Body of pancreas (tissue), 4 donors: ENCODE data around the gene RBBP7. TPM values are rescaled to one million over a fixed set of nuclear protein-coding genes. Genes with fewer than 3 reads are reported as not detected.

Source experiments
- ATAC-seq: fragments of 150-250 bp; one replicate; pipeline ENCODE4 v1.9.1; 2016
- DNase-seq, 4 donors: peaks; one replicate each; pipeline ENCODE4 v3.0.0-alpha.2; 2019
- H3K27ac ChIP-seq, 4 donors: fragments of 200-600 bp; sonication (generic); 1 replicate in 3 of 4; 2 replicates in 1 of 4; pipeline versions ENCODE4 v1.5.1 to v1.6.1; 2016 to 2019; ENCODE audit warnings: mild to moderate bottlenecking in 1 of 4, mixed read lengths in 1 of 4, moderate library complexity in 1 of 4
- H3K27me3 ChIP-seq, 2 donors: fragments of 200-600 bp; sonication (generic); one replicate each; pipeline ENCODE4 v1.6.0; 2016; ENCODE audit warnings: mild to moderate bottlenecking in 1 of 2
- H3K36me3 ChIP-seq, 2 donors: fragments of 200-600 bp; sonication (generic); replicated peaks in 1 of 2; 2 replicates each; pipeline ENCODE4 v1.5.1; 2016; ENCODE audit warnings: low read depth in 2 of 2; ENCODE audit not compliant: insufficient read depth in 1 of 2
- H3K4me1 ChIP-seq: fragments of 200-600 bp; sonication (generic); one replicate; pipeline ENCODE4 v1.6.0; 2016
- H3K4me3 ChIP-seq, 2 donors: fragments of 200-600 bp; sonication (generic); 1 replicate in 1 of 2; 2 replicates in 1 of 2; pipeline ENCODE4 v1.5.1; 2016 to 2019
- H3K9me3 ChIP-seq, 3 donors: fragments of 200-600 bp; sonication (generic); 1 replicate in 2 of 3; 2 replicates in 1 of 3; pipeline ENCODE4 v1.5.1; 2016
- POLR2A ChIP-seq, 3 donors: fragments of 450-650 bp; IDR thresholded peaks; one replicate each; pipeline ENCODE4 v1.6.1; 2016; ENCODE audit warnings: antibody characterized with exemption in 3 of 3, mild to moderate bottlenecking in 2 of 3
- WGBS, 2 donors: methylation state at CpG; one replicate each; pipeline ENCODE4 v1.1.5; 2017; 5-methylcytosine and 5-hydroxymethylcytosine counted together
- intact Hi-C: fragments of 100-400 bp; cut with DNase I; formaldehyde crosslinking; loops from one replicate; pipeline ENCODE4 v1.15.1; 2023
- total RNA-seq, 2 donors: library from RNA; depleted of rRNA; stranded (reverse); fragments of >200 nt; gene quantifications; one replicate each; pipeline ENCODE4 v1.1.0, GENCODE V29; 2016
- TF ChIP-seq, protein P1 (sequence below), 7 experiments: fragments of 450-650 bp in 4 of 7; fragments of 200-600 bp in 3 of 7; sonication (generic) in 3 of 7; IDR thresholded peaks; one replicate each; pipeline ENCODE4 v1.5.1; 2016 to 2019; ENCODE audit warnings: antibody characterized with exemption in 7 of 7

RBBP7 gene
- total RNA-seq, 2 donors from 2014 or later, result 39.4 to 53.7 TPM

DNA sequence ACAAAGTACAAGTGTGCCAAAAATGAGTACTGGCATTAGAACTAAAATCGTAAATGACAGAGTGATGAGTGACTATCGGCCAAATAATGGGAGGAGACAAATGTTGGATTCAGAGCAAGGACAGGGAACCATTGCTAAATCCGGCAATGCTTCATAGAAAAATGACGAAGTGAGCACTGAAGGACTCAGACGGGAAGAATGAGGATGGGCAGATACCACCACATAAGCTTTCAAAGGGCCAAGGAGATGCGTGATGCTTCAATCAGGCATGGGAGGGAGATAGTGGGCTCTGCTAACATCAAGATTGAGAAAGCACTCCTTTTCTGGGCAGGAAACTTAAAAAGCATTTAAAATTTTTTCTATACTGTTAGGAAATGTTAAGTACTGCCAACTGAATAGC lies 21.6 kb downstream of the RBBP7 start:
- Histone ChIP-seq H3K27ac (no peak overlapping the region), H3K36me3 (peaks cover 0 to 7% of the 10 kb centered on the region in 2 donors), H3K9me3 (no peaks in the 10 kb centered on the region), H3K4me3 (no peak overlapping the region), H3K27me3 (no peaks in the 10 kb centered on the region), H3K4me1 (peaks cover 4% of the 10 kb centered on the region)
- ATAC-seq, result no peak
- no peak for DNase-seq
- TF ChIP-seq, protein P1, sequence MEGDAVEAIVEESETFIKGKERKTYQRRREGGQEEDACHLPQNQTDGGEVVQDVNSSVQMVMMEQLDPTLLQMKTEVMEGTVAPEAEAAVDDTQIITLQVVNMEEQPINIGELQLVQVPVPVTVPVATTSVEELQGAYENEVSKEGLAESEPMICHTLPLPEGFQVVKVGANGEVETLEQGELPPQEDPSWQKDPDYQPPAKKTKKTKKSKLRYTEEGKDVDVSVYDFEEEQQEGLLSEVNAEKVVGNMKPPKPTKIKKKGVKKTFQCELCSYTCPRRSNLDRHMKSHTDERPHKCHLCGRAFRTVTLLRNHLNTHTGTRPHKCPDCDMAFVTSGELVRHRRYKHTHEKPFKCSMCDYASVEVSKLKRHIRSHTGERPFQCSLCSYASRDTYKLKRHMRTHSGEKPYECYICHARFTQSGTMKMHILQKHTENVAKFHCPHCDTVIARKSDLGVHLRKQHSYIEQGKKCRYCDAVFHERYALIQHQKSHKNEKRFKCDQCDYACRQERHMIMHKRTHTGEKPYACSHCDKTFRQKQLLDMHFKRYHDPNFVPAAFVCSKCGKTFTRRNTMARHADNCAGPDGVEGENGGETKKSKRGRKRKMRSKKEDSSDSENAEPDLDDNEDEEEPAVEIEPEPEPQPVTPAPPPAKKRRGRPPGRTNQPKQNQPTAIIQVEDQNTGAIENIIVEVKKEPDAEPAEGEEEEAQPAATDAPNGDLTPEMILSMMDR (IDR thresholded peaks at IDR 0.05), result no peak
- no peak for TF ChIP-seq POLR2A (IDR thresholded peaks at IDR 0.05)
- WGBS, 2 donors, result 56 to 71% methylated on average over 6 of the region's 6 CpGs
- intact Hi-C loops, result no loop called here

DNA sequence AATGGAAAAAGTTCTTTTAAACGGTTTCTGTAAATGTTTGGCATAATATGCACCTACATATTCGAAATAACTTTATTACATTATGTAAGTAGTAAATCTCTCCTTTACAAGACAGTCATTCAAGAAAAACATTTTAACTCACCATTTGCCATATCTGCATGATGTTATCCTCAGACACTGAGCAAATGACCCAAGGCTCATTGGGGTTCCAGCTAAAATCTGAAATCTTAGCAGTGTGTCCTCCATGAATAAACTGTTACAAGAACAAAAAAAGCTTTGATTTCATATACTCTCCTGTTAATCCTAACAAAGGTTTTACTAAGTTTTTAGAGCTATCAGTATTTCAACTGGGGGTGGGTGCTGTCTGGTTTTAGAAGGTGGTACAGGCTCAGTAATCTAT lies 24.5 kb downstream of the RBBP7 start:
- intact Hi-C loops, result no loop called here
- no peak overlapping the region for H3K27ac ChIP-seq
- H3K4me1 ChIP-seq, result peaks cover 11% of the 10 kb centered on the region
- H3K27me3 ChIP-seq, result no peaks in the 10 kb centered on the region
- H3K4me3 ChIP-seq, result no peak overlapping the region
- ATAC-seq (no peak), DNase-seq (no peak)
- no peaks in the 10 kb centered on the region for H3K9me3 ChIP-seq
- peaks cover 0 to 7% of the 10 kb centered on the region in 2 donors for H3K36me3 ChIP-seq
- 64 to 70% methylated on average over 2 of the region's 2 CpGs for WGBS, 2 donors
- TF ChIP-seq POLR2A (IDR thresholded peaks at IDR 0.05), result no peak
- TF ChIP-seq, protein P1 (IDR thresholded peaks at IDR 0.05), result no peak

GRCh38 chrX:16843208-16843909 lies 26.8 kb downstream of the RBBP7 start:
- Histone ChIP-seq H3K4me1 (peaks cover 11% of the 10 kb centered on the region), H3K27me3 (no peaks in the 10 kb centered on the region), H3K4me3 (no peak overlapping the region), H3K27ac (peak overlapping the region in 2 of 4 donors; percentile 36 to 52), H3K9me3 (no peaks in the 10 kb centered on the region), H3K36me3 (peaks cover 0 to 5% of the 10 kb centered on the region in 2 donors)
- ATAC-seq (no peak), DNase-seq (no peak)
- intact Hi-C loops, result no loop called here
- WGBS, 2 donors, result 33 to 48% methylated on average over 3 of the region's 3 CpGs
- TF ChIP-seq, protein P1 (IDR thresholded peaks at IDR 0.05), result no peak
- TF ChIP-seq POLR2A (IDR thresholded peaks at IDR 0.05), result no peak

- peaks cover 0 to 4% of the 10 kb centered on the region in 2 donors for H3K36me3 ChIP-seq
- ATAC-seq (peak; percentile 27), DNase-seq (no peak)
- no peaks in the 10 kb centered on the region for H3K27me3 ChIP-seq
- H3K27ac ChIP-seq, result peak overlapping the region in 2 of 4 donors; percentile 36 to 52
- WGBS, 2 donors, result 27 to 51% methylated on average over 3 of the region's 3 CpGs
- H3K9me3 ChIP-seq, result no peaks in the 10 kb centered on the region
- intact Hi-C loops, result no loop called here
- TF ChIP-seq, protein P1 (IDR thresholded peaks at IDR 0.05), result no peak
- TF ChIP-seq POLR2A (IDR thresholded peaks at IDR 0.05), result no peak
- H3K4me3 ChIP-seq, result no peak overlapping the region
- H3K4me1 ChIP-seq, result peaks cover 11% of the 10 kb centered on the region
These were observed 27.5 kb downstream of the RBBP7 start for GRCh38 chrX:16842684-16843083.
